Hepatocyte (in vitro differentiated cells): ENCODE results near the gene ZSCAN20. TPM values are rescaled to one million over a fixed set of nuclear protein-coding genes. Genes with fewer than 3 reads are reported as not detected.

Experiments
- DNase-seq: peaks from one replicate; pipeline ENCODE4 v3.0.0-alpha.2; 2016; ENCODE audit warnings: low spot score
- H2AFZ ChIP-seq: fragments of 200-600 bp; sonication (generic); 2 replicates; pipeline ENCODE4 v1.6.0; 2016; ENCODE audit warnings: antibody characterized with exemption, mild to moderate bottlenecking
- H3K27ac ChIP-seq: fragments of 200-600 bp; sonication (generic); 2 replicates; pipeline ENCODE4 v1.5.1; 2016; ENCODE audit warnings: mild to moderate bottlenecking
- H3K27me3 ChIP-seq: fragments of 200-600 bp; sonication (generic); 2 replicates; pipeline ENCODE4 v1.6.1; 2016
- H3K36me3 ChIP-seq: fragments of 200-600 bp; sonication (generic); replicated peaks from 2 replicates; pipeline ENCODE4 v1.5.1; 2016; ENCODE audit warnings: low read depth; ENCODE audit not compliant: insufficient read depth
- H3K4me1 ChIP-seq: fragments of 200-600 bp; sonication (generic); 2 replicates; pipeline ENCODE4 v1.5.1; 2016; ENCODE audit warnings: mild to moderate bottlenecking, moderate library complexity; ENCODE audit not compliant: insufficient read depth
- H3K4me2 ChIP-seq: fragments of 200-600 bp; sonication (generic); 2 replicates; pipeline ENCODE4 v1.6.0; 2016
- H3K4me3 ChIP-seq: fragments of 200-600 bp; sonication (generic); 2 replicates; pipeline ENCODE4 v1.5.1; 2016; ENCODE audit warnings: mild to moderate bottlenecking
- H3K79me2 ChIP-seq: fragments of 200-600 bp; sonication (generic); 2 replicates; pipeline ENCODE4 v1.6.0; 2017; ENCODE audit warnings: mild to moderate bottlenecking
- H3K9me2 ChIP-seq: fragments of 200-600 bp; sonication (generic); replicated peaks from 2 replicates; pipeline ENCODE4 v1.6.0; 2017; ENCODE audit warnings: mild to moderate bottlenecking; ENCODE audit not compliant: insufficient read depth
- H3K9me3 ChIP-seq: fragments of 200-600 bp; sonication (generic); 2 replicates; pipeline ENCODE4 v1.5.1; 2016; ENCODE audit warnings: low read depth, mild to moderate bottlenecking
- H4K20me1 ChIP-seq: fragments of 200-600 bp; sonication (generic); 2 replicates; pipeline ENCODE4 v1.6.0; 2016; ENCODE audit warnings: mild to moderate bottlenecking; ENCODE audit not compliant: insufficient read depth, poor library complexity, severe bottlenecking
- CTCF ChIP-seq: fragments of 200-600 bp; sonication (generic); IDR thresholded peaks from 2 replicates; pipeline ENCODE4 v1.5.1; 2016; ENCODE audit warnings: antibody characterized with exemption, mild to moderate bottlenecking; ENCODE audit not compliant: poor library complexity
- EZH2 ChIP-seq: fragments of 200-600 bp; sonication (generic); IDR thresholded peaks from 2 replicates; pipeline ENCODE4 v1.6.1; 2016; ENCODE audit warnings: antibody characterized with exemption, mild to moderate bottlenecking, borderline replicate concordance
- EZH2phosphoT487 ChIP-seq: fragments of 200-600 bp; sonication (generic); IDR thresholded peaks from one replicate; pipeline ENCODE4 v1.6.1; 2018; ENCODE audit warnings: antibody characterized with exemption, mild to moderate bottlenecking, low read depth, moderate library complexity; ENCODE audit not compliant: unreplicated experiment, severe bottlenecking
- WGBS: methylation state at CpG from one replicate; pipeline ENCODE4 v1.1.6; 2016; ENCODE audit warnings: low lambda C conversion rate; ENCODE audit errors: missing lambda C conversion rate; 5-methylcytosine and 5-hydroxymethylcytosine counted together
- polyA plus RNA-seq: library from polyadenylated mRNA; unstranded; fragments of >200 nt; fragmentation: Nextera tagmentation; extraction: Ambion mirVana; gene quantifications from 2 replicates; pipeline ENCODE4 v1.2.1, GENCODE V29; 2016
- total RNA-seq: library from RNA; depleted of rRNA; stranded (reverse); fragments of >200 nt; gene quantifications from 2 replicates; pipeline ENCODE4 v1.2.3, GENCODE V29; 2014

ZSCAN20 gene
- total and polyA plus RNA-seq, 2 experiments from 2014 or later = 0.98 to 6.8 TPM

GRCh38 chr1:33501774-33502173 is 29.3 kb downstream of the ZSCAN20 start:
- Histone ChIP-seq H3K9me3 (no peaks in the 10 kb centered on the region), H2AFZ (no peak overlapping the region), H3K4me2 (no peak overlapping the region), H3K4me3 (no peak overlapping the region), H4K20me1 (no peaks in the 10 kb centered on the region), H3K27ac (no peak overlapping the region), H3K27me3 (no peaks in the 10 kb centered on the region), H3K4me1 (no peaks in the 10 kb centered on the region), H3K9me2 (no peaks in the 10 kb centered on the region), H3K79me2 (no peaks in the 10 kb centered on the region), H3K36me3 (no peaks in the 10 kb centered on the region)
- 94% methylated on average over 8 of the region's 8 CpGs for WGBS
- TF ChIP-seq EZH2phosphoT487 (no peak), CTCF (no peak), EZH2 (no peak)
- no peak for DNase-seq

GRCh38 chr1:33502726-33503125 is 30.3 kb downstream of the ZSCAN20 start:
- 68% methylated on average over 5 of the region's 5 CpGs for WGBS
- Histone ChIP-seq H3K27ac (no peak overlapping the region), H3K79me2 (no peaks in the 10 kb centered on the region), H4K20me1 (no peaks in the 10 kb centered on the region), H2AFZ (no peak overlapping the region), H3K9me3 (no peaks in the 10 kb centered on the region), H3K4me2 (no peak overlapping the region), H3K9me2 (no peaks in the 10 kb centered on the region), H3K4me3 (no peak overlapping the region), H3K36me3 (no peaks in the 10 kb centered on the region), H3K4me1 (no peaks in the 10 kb centered on the region), H3K27me3 (no peaks in the 10 kb centered on the region)
- no peak for DNase-seq
- TF ChIP-seq EZH2phosphoT487 (no peak), CTCF (no peak), EZH2 (no peak)

GRCh38 chr1:33503506-33503905 is 31.1 kb downstream of the ZSCAN20 start:
- TF ChIP-seq EZH2 = no peak
- no peak for TF ChIP-seq EZH2phosphoT487
- DNase-seq = no peak
- Histone ChIP-seq H4K20me1 (no peaks in the 10 kb centered on the region), H2AFZ (no peak overlapping the region), H3K9me3 (no peaks in the 10 kb centered on the region), H3K4me1 (no peaks in the 10 kb centered on the region), H3K27ac (no peak overlapping the region), H3K9me2 (no peaks in the 10 kb centered on the region), H3K36me3 (no peaks in the 10 kb centered on the region), H3K4me3 (no peak overlapping the region), H3K4me2 (no peak overlapping the region), H3K79me2 (no peaks in the 10 kb centered on the region), H3K27me3 (no peaks in the 10 kb centered on the region)
- 85% methylated on average over 1 of the region's 1 CpG for WGBS

GRCh38 chr1:33507661-33508060 is 35.2 kb downstream of the ZSCAN20 start:
- H3K4me1 ChIP-seq = no peaks in the 10 kb centered on the region
- H3K4me3 ChIP-seq = no peak overlapping the region
- no peak for DNase-seq
- H3K27ac ChIP-seq = no peak overlapping the region
- H3K4me2 ChIP-seq = no peak overlapping the region
- no peaks in the 10 kb centered on the region for H3K9me2 ChIP-seq
- no peaks in the 10 kb centered on the region for H3K79me2 ChIP-seq
- H3K9me3 ChIP-seq = no peaks in the 10 kb centered on the region
- H3K27me3 ChIP-seq = no peaks in the 10 kb centered on the region
- TF ChIP-seq CTCF = no peak
- no peak for TF ChIP-seq EZH2
- no peak for TF ChIP-seq EZH2phosphoT487
- H3K36me3 ChIP-seq = no peaks in the 10 kb centered on the region
- 98% methylated on average over 3 of the region's 3 CpGs for WGBS
- H4K20me1 ChIP-seq = no peaks in the 10 kb centered on the region
- no peak overlapping the region for H2AFZ ChIP-seq
